ENCODE data around the gene GRB14.

Gene GRB14

DNA sequence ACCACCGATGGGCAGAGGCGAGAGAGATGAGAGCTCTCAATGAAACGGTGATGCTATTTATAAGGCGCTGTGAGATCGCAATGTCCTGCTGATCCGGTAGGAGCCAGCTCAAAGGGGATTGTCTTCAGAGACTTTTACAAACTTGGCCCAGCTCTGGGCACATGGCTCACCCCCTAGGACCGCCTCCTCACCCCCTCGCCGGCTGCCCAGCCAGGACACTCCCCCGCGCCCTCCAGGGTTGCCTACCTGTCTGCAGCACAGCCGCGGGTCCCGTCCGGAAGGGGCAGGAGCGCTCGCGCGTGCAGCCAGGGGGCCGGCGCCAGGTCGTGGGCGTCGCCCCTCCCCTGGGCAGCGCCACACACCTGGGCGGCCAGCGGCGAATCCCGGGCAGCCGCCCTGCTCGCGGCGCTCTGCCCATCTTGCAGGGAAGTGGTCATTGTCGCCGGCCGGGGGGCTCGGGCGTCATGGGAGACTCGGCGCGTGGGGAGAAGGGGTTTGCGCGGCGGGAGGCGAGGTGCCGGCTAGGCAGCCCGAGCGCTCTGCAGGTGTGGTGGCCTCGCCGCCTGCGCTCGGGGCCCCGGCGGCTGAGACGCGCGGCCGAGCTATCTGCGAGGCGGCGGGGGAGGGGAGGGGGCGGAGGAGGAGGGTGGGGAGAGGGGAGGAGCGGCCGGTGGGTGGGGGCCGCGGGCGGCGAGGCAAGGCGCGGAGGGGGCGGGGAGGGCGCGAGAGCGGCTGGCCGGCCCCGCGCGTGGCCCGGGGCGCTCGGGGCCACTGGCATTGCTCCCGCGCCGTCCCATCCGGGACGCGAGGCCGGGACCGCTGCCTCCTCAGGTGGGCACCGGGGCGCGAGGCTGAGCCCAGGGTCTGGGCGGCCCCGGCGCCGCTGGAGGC is at the start of gene GRB14:
Gene GRB14 (minus strand): TSS at position 610 of the 891 bp plus-strand sequence. CDS start 173 bp downstream, at position 437.
- peak within 1 kb of the TSS; percentile 64 for H3K4me3 ChIP-seq (ENCODE audit: low read depth, low read length)
- no peak for DNase-seq (ENCODE audit: low read depth)

GRCh38 chr2:164669291-164669690 is 48.0 kb upstream of the GRB14 start:
- TF ChIP-seq, protein P1, sequence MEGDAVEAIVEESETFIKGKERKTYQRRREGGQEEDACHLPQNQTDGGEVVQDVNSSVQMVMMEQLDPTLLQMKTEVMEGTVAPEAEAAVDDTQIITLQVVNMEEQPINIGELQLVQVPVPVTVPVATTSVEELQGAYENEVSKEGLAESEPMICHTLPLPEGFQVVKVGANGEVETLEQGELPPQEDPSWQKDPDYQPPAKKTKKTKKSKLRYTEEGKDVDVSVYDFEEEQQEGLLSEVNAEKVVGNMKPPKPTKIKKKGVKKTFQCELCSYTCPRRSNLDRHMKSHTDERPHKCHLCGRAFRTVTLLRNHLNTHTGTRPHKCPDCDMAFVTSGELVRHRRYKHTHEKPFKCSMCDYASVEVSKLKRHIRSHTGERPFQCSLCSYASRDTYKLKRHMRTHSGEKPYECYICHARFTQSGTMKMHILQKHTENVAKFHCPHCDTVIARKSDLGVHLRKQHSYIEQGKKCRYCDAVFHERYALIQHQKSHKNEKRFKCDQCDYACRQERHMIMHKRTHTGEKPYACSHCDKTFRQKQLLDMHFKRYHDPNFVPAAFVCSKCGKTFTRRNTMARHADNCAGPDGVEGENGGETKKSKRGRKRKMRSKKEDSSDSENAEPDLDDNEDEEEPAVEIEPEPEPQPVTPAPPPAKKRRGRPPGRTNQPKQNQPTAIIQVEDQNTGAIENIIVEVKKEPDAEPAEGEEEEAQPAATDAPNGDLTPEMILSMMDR (IDR thresholded peaks at IDR 0.05; ENCODE audit: low read depth, low read length, missing control alignments), result no peak
- DNase-seq (ENCODE audit: low read depth), result no peak
- in situ Hi-C loops (cut with HindIII; ENCODE audit: low sequenced_read_pairs), result no loop called here

More for the DNA sequence above, at the start of gene GRB14:
- in situ Hi-C loops (cut with HindIII; ENCODE audit: low sequenced_read_pairs), result no loop called here
- TF ChIP-seq, protein P1 (IDR thresholded peaks at IDR 0.05; ENCODE audit: low read depth, low read length, missing control alignments), result no peak

DNA sequence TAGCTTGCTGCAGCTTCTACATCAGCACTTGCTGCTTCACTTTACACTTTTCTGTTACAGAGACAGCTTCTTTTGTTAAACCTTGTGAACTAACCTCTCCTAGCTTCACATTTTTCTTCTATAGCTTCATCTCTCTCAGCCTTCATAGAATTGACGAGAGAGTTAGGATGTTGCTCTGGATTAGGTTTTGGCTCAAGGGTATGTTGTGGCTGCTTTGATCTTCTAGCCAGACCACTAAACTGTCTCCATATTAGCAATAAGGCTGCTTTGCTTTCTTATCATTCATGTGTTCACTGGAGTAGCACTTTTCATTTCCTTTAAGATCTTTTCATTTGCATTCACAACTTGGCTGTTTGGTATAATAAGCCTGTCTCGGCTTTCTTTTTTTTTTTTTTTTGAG is 46.3 kb upstream of the GRB14 start:
- DNase-seq (ENCODE audit: low read depth), result peak; percentile 27
- in situ Hi-C loops (cut with HindIII; ENCODE audit: low sequenced_read_pairs), result no loop called here
- TF ChIP-seq, protein P1 (IDR thresholded peaks at IDR 0.05; ENCODE audit: low read depth, low read length, missing control alignments), result no peak

More at GRCh38 chr2:164669291-164669690, 48.0 kb upstream of the GRB14 start:
- H3K4me3 ChIP-seq (ENCODE audit: low read depth, low read length), result no peak overlapping the region

DNA sequence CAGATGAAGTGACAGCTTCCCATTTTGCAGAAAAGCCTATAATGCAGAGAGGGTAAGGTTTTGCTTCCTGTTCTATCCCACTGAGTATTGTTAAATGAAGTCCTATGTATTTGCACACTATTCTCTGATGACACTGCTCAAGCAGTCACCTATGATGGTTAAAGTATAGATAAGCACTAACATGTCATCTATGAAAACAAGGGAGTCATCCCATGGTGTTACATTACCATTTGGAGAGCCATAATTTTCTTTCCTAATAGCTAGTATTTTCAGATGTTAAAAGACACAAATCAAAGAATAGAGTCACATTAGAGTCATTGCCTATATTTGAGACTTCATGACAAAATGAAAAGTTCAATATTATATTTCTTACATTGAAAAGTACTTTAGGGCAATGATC is 42.8 kb upstream of the GRB14 start:
- H3K4me3 ChIP-seq (ENCODE audit: low read depth, low read length), result no peak overlapping the region
- TF ChIP-seq, protein P1 (IDR thresholded peaks at IDR 0.05; ENCODE audit: low read depth, low read length, missing control alignments), result no peak
- no peak for DNase-seq (ENCODE audit: low read depth)
- in situ Hi-C loops (cut with HindIII; ENCODE audit: low sequenced_read_pairs), result no loop called here

More for the DNA sequence above, 46.3 kb upstream of the GRB14 start:
- no peak overlapping the region for H3K4me3 ChIP-seq (ENCODE audit: low read depth, low read length)

GRCh38 chr2:164662868-164663631 is 41.8 kb upstream of the GRB14 start:
- no peak for DNase-seq (ENCODE audit: low read depth)
- in situ Hi-C loops (cut with HindIII; ENCODE audit: low sequenced_read_pairs), result no loop called here
- H3K4me3 ChIP-seq (ENCODE audit: low read depth, low read length), result no peak overlapping the region
- TF ChIP-seq, protein P1 (IDR thresholded peaks at IDR 0.05; ENCODE audit: low read depth, low read length, missing control alignments), result no peak

DNA sequence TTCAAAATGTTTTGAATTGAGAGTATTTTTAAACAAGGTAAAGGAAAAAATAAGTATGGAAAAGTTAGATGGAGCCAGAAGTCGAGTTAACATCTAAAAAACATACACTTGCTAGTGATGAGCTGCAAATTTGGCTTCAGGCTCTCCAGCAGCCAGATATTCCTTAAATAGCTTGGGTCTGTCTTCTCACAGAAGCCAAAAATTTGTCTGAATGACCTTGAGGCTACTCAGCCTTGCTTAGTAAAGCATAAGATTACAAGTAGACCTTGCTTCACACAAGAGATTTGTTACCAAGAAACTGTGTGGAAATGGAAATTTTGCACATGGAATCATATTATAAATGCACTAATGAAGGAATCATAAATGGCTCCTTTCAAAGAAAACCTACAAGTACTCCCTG is 40.8 kb upstream of the GRB14 start:
- in situ Hi-C loops (cut with HindIII; ENCODE audit: low sequenced_read_pairs), result no loop called here
- no peak overlapping the region for H3K4me3 ChIP-seq (ENCODE audit: low read depth, low read length)
- TF ChIP-seq, protein P1 (IDR thresholded peaks at IDR 0.05; ENCODE audit: low read depth, low read length, missing control alignments), result no peak
- no peak for DNase-seq (ENCODE audit: low read depth)
